NCI-H2081 treated with DMSO at 0.1 percent for 48 hours (cell line): ENCODE results near the gene TMEM185A.
"Not testable (repeated sequence)": the region's sequence is repeated elsewhere in the genome, so short reads cannot be mapped to it uniquely, and the experiment has no call there.

Source experiments
- DNase-seq: peaks from one replicate; lab custom pipeline; 2025; lab: John Stamatoyannopoulos, UW

Gene TMEM185A

GRCh38 chrX:149631234-149632165 is at the start of gene TMEM185A:
Gene TMEM185A, minus strand, starts transcription at chrX:149631792. Its CDS starts 212 bp downstream, at chrX:149631580.
- peak; percentile 5 for DNase-seq

- DNase-seq = no peak
Measured at GRCh38 chrX:149681182-149681581, 49.6 kb upstream of the TMEM185A start.

- DNase-seq = not testable (repeated sequence)
Measured at GRCh38 chrX:149679164-149679678, 47.6 kb upstream of the TMEM185A start.

DNA sequence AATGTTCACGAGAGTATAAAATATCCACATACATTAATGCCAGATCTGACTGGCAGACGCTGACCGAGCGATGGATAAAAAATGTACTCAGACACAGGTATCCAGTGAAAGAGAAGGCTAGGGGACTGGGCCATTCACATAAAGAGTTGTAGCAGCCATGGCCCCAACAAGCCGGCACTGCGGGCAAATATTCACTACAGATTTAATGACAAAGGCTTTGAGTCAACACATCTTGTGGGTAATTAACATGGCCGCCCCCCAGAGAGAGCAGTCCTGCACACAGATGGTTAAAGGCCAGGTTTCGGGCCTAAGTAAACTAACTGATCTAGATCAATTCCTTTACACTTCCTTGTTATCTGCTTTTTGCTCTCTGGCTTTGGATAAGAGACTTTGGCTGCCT is 44.0 kb upstream of the TMEM185A start:
- DNase-seq = not testable (repeated sequence)

DNA sequence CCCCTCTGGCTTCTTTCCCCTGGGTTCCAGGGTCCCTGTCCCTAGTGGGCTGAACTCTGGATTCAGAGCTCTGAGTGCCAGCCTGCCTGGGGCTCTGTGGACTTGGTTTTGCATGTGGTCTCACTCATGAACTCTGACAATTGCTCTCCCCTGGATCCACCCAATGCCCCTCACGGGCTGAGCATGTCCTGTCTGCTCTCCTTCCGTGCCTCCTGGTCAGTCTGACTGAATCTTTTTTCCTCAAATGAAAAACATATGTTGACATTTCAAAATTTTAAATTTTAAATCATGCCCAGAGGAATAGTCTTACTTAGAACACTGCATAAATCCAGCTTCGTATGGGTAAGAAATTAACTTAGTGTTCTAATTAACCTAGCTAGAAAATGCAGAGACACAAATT is 43.5 kb upstream of the TMEM185A start:
- DNase-seq = not testable (repeated sequence)

GRCh38 chrX:149660613-149661012 is 29.0 kb upstream of the TMEM185A start:
- not testable (repeated sequence) for DNase-seq

DNA sequence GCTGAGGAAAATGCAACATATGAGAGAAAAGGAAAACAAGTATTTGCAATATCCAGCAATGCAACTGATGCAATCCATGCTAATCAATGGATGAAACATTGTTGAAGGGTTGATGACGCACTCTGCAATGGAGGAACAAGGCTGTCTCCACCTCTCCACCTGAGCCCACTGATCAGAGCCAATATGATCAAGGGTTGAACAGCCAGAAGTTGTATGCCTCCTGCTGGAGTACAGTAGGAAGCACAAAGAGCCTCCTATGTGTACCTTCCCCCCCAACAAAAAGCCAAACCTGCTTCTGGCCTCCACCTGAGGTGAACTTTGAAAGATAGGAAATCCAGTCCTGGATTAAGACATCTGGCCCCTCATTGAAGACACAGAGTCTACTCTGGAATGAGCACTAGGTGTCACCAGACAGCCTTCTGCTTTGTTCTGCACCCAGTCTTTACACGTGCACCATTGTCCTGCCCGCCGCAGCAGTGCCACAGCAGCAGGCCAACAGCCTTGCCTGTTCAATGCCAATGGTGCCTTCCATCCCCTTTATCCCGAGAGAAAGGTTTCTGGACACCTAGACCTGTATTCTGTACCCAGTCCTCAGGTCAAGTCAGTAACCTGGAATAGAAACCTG is 24.8 kb upstream of the TMEM185A start:
- DNase-seq = not testable (repeated sequence)

DNA sequence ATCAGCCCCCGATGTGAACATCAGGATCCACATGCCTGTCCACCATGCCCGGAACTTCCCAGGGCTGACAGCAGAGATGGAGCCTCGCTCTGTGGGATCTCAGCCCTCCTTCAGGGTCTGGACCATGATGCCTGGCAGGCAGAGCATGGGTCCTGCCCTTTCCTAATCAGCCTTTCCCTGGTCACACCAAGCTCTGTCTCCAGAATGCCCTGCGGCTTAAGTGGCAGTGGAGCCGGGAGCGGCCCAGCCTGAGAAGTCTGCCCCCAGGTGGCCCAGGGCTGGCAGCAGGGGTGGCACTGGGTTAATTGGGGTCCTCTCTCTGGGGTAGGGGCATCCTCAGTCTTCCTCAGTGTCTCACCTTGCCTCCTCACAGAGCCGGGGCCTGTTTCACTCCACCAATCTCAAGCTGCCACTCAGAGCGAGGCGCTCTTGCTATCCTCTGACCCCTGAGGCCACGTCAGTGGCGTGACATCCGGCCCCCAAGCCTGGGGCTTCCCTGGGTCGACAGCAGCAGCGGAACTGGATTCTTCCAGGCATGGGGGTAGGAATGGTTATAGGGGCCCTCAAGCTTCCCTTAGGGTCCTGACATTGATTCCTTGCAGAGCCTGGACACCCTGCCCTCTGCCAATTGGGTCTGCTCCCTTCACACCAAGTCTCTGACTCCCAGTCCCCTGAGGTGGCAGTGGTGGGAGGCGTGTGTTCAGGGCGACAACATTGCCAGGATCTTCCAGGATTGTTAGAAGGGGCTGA is 20.8 kb upstream of the TMEM185A start:
- DNase-seq = no peak

DNA sequence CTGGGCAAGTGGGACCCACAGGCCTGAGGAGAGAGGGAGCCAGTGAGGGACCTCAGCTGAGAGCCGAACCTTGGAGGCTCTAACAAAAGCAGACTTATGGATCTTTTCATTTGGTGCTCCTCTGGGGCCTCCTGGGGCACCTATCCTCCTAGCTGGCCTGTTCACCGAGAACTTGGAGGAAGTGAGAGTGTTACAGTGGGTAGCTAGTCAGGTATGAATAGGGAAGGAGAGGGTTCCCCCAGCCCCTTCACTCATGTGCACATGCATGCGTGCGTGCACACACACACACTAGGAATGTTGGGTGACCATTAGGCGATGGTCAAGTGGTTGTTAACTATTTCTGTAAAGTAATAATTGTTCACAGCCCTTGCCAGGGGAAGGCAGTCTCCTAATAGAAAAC is 18.6 kb upstream of the TMEM185A start:
- no peak for DNase-seq

- DNase-seq = no peak
Measured at GRCh38 chrX:149648932-149649331, 17.3 kb upstream of the TMEM185A start.

GRCh38 chrX:149647505-149647904 is 15.9 kb upstream of the TMEM185A start:
- no peak for DNase-seq

DNA sequence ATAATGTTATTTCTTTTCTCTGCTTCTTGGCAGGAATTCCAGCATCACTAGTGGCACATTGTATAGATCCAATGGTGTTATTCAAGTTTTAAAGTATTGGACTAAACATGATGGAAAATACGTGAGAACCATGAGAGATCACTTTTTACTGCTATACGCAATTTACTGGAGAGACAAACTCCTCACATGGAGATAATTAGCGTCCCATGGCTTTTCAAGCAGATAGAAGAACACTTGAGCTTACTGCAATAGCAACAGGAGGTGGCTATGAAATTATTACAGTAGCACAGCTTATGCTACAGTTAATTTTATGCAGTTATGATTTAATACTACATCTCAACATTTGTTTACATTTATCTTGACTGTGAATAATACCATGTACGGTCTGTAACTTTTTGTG is 11.9 kb upstream of the TMEM185A start:
- DNase-seq = no peak

DNA sequence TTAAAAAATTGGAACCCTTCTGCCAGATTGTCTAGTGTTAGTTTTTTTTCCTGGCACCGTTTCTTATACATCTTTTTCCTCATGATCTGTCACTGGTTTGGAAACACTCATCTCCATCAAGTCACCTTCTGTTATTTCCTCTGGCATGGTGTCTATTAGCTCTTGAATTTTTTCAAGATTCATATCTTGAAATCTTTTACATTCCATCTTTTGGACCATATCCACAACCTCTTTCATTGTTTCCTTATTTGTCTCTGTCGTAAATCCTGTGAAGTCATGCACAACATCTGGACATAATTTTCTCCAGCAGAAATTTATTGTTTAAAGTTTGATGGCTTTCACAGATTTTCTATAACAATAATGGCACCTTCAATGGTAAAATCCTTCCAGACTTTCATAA is 10.2 kb upstream of the TMEM185A start:
- DNase-seq = no peak

- DNase-seq = no peak
Measured at GRCh38 chrX:149641432-149641831, 9.8 kb upstream of the TMEM185A start.

GRCh38 chrX:149639568-149639967 is 8.0 kb upstream of the TMEM185A start:
- DNase-seq = no peak

DNA sequence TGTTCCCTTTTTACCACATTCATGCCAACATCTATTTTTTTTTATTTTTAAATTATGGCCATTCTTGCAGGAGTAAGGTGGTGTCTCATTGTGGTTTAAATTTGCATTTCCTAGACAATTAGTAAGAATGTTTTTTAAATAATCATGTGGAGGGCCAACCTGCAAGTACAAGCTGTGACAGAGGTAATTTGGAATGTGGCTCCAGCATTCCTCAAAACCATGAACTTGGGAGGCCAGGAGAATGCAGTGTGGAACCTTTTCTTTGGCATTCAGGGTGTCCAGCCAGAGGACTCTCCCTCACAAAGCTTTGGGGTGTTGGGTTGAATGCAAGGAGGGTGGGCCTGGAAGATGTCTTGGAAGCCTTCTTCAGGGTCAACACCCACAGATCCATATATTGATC is 7.3 kb upstream of the TMEM185A start:
- DNase-seq = no peak

DNA sequence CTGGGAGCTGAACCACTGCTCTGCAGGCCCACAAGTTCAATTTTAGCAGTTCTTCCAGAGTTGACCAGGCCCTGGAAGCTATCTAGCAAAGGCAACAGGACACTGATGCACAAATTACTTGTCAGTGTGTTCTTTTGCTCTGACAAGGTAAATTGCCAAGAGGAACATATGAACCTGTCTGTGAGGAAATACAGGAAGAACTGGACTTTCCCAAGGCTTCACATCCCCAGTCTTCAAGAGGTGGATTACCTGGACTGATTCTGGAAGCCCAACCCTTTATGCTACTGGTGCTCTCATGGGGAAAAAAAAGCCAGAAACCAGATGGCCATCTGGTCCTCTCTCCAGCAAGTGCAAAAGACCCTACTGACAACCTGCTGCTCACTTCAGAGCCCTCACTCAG is 1.9 kb upstream of the TMEM185A start:
- DNase-seq = no peak

GRCh38 chrX:149630681-149631233 is 835 bp downstream of the TMEM185A start:
- no peak for DNase-seq

- no peak for DNase-seq
Measured at GRCh38 chrX:149629730-149630387, 1.7 kb downstream of the TMEM185A start.

DNA sequence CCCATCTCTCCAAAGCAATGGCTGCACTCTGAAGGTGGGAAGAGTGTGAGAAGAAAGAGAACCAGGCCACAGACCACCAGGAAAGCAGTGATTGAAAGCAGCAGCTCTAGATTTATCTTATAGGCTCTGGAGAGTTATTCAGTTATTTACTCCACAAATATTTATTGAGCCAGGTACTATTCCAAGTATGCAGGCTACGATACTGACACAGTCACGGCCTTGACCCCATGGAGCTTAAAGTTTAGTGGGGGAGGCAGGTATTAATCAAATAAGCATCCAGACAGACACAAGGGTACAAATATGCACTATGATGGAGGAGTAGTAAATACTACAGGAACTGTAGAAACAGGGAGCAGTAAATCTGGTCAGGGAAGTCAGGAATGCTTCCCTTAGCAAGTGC is 2.8 kb downstream of the TMEM185A start:
- DNase-seq = no peak

DNA sequence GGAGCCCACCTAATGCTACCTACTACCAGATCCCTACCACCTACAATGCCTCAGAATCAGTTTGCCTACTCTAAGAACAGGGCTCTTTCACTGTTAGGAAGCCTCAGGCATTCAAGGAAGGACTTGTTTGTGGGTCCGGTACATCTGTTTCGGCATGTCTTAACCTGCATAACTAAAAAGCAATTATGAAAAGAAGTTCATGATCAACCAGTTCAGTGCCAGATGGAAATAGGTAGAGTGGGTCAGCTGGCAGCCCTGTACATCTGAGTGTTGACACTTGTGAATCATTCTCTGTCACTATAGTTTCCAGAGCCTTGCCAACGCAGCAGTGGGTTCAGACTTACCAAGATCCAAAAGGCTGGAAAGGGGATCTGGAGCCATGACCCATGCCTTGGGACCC is 3.3 kb downstream of the TMEM185A start:
- no peak for DNase-seq
